HG03354 (cell line): ENCODE data around the gene VSTM4.

ENCODE experiments used
- ATAC-seq: cut with Tn5 transposase; IDR thresholded peaks from one replicate; pipeline ENCODE4 v1.9.1; 2021; ENCODE audit warnings: mild to moderate bottlenecking; ENCODE audit not compliant: unreplicated experiment, poor library complexity, severe bottlenecking

The VSTM4 gene, protein sequence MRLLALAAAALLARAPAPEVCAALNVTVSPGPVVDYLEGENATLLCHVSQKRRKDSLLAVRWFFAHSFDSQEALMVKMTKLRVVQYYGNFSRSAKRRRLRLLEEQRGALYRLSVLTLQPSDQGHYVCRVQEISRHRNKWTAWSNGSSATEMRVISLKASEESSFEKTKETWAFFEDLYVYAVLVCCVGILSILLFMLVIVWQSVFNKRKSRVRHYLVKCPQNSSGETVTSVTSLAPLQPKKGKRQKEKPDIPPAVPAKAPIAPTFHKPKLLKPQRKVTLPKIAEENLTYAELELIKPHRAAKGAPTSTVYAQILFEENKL

GRCh38 chr10:49115015-49115795 is at the start of gene VSTM4:
Gene VSTM4 (minus strand): TSS chr10:49115522. CDS start chr10:49115485, 37 bp downstream.
- peak; percentile 74 for ATAC-seq

DNA sequence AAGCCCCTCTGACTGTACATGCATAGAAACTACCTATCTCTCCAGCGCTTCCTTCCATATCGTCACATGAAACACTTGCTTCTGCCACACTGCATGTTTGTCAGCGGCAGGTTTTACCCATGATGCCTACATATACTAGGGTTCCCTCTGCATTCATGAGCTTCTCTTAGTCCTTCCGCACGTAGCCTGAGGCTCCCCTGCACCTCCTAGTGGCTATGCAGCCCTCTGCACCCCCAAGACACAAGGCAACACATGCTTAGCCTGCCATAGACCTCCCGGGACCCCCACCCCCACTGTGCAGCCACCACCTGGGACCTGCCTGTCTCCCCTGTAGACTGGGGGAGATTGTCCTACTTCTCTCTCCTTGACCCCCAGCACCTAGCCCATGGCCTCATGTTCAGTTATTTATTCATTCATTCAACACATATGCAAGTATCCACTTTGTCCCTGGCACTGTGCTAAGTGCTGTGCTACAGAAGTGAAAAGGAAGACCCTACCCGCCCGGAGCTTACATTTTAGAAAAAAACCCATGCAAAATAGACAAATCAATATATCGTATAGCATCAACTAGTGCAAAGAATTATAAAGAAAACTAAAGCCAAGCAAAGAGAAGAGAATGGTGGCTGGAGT is 49.4 kb upstream of the VSTM4 start:
- ATAC-seq, result peak; percentile 86

DNA sequence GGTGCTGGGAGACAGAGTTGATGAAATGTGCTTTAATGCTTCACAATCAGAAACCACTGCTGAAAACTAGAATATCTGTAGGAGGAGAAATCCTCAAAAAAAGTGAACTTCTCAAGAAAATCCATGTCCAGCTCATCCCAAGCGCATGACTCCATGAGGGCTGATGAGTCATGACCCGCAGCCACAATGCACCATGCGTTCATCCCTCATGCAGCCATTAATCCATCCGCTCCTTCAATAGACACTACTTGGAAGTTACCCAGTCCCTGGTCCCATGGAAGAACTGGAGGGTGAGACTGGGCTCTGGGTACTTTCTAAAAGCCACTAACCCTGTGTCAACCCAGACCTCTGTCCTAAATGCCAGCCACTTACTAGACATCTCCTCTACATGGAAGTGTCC is 48.4 kb upstream of the VSTM4 start:
- no peak for ATAC-seq

- ATAC-seq, result no peak
These were observed 47.5 kb upstream of the VSTM4 start for GRCh38 chr10:49162761-49163310.

GRCh38 chr10:49162063-49162462 is 46.7 kb upstream of the VSTM4 start:
- ATAC-seq, result no peak

- no peak for ATAC-seq
These were observed 46.2 kb upstream of the VSTM4 start for GRCh38 chr10:49161411-49161997.

- ATAC-seq, result no peak
These were observed 45.5 kb upstream of the VSTM4 start for GRCh38 chr10:49160814-49161213.

DNA sequence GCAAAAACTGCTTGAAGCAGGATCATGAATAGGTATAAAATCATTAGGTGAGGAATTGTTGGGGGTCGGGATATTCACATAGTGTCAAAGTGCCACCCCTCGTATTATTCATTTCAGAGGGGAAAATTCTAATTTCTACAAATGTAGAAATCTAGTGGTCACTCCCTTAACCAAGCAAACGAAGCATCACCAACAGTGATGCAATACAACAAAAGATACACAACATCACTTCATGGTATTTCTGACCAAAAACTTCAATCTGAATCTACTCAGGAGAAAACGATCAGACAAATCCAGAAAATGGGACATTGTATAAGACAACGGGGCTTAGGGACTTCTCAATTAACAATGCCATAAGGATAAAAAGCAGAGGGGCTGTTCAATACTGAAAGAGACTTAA is 44.8 kb upstream of the VSTM4 start:
- ATAC-seq, result no peak

GRCh38 chr10:49158915-49159314 is 43.6 kb upstream of the VSTM4 start:
- no peak for ATAC-seq

- ATAC-seq, result no peak
These were observed 43.1 kb upstream of the VSTM4 start for GRCh38 chr10:49158404-49158803.

GRCh38 chr10:49157229-49157628 is 41.9 kb upstream of the VSTM4 start:
- no peak for ATAC-seq

DNA sequence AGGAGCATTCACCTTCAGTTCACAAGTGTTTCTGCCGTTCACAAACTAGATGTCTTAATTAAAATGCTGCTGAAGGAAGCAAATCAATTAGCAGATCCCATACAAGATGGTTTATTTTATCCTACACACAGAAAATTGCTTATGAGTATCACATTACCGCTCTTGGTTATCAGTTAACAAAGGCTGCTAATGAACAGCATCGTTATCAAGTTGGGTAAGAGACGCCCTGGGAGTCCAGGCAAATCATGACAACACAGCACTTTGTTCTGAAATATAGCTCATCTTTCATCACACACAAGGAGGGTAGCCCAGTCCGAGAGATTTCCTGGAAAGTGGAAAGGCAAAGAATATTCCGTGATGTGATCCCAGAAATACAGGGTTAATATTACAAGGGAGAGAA is 39.3 kb upstream of the VSTM4 start:
- ATAC-seq, result no peak

DNA sequence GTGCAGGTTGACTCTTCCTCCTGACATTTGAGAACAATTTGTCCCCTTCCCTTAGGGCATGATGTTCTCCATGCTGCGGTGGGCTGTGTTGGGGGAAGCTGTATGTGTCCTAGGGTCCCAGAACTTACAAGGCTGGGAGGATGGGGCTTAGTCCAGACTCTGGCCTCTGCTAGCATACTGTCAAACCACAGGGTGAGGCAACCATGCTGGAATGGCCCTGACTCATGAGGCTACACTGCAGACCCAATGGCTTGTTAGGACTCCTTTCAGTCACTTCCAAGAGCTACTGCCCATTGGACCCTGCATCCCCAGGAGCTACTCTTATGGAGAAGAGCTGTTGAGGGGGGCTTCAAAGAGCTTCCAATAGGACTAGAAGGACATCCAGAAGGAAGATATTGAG is 38.6 kb upstream of the VSTM4 start:
- ATAC-seq, result no peak

GRCh38 chr10:49153115-49153514 is 37.8 kb upstream of the VSTM4 start:
- no peak for ATAC-seq

DNA sequence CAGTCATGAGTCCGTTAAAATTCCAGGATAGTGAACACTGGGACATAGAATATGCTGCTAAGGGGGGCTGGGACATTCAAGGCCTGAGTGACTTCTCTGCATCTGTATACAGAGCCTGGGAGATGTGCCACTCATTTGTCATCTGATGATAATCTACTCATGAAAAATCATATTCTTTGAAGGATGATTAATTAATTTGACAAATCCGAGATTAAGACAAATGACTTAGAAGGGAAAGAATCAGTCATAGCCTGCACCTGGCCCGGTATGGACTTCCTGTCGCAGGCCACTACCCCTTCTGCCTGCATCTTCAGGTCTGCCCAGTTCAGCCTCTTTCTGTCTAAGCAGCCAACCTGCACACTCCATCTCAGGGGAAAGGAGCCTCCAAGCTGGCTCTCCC is 37.3 kb upstream of the VSTM4 start:
- no peak for ATAC-seq

DNA sequence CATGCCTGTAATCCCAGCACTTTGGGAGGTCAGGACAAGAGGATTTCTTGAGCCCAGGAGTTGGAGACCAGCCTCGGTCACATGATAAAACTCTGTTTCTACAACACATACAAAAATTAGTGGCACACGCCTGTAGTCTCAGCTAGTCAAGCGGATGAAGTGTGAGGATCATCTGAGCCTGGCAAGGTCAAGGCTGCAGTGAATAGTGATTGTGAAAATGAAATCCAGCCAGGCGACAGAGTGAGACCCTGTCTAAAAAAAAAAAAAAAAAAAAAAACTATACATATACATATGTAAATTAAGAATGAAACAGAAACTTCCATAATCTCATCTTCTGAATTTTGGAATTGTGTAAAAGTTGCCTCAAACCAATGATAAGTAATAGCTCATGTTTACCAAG is 36.7 kb upstream of the VSTM4 start:
- ATAC-seq, result no peak

GRCh38 chr10:49151481-49151880 is 36.2 kb upstream of the VSTM4 start:
- ATAC-seq, result no peak

- ATAC-seq, result no peak
These were observed 35.7 kb upstream of the VSTM4 start for GRCh38 chr10:49151025-49151445.

DNA sequence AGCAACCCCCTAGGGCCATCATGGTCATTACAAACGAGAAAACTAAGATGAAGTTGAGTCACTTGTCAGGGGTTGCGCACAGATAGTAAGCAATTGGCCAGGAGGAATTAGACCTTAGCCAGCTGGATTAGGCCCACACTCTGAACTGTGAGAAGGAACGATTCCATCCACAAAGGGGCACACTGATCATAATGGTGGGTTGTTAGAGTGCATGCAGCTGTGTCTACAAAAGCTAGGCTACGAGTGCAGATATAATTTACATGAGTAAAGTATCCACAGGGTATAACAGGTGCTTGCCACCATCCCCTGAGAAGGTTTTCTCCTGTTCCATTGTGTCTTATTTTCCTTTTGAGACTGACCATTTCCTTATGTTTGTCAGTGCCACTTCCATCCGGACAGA is 35.1 kb upstream of the VSTM4 start:
- ATAC-seq, result no peak

- ATAC-seq, result no peak
These were observed 34.6 kb upstream of the VSTM4 start for GRCh38 chr10:49149881-49150280.
